ENCODE measurements around the gene HS3ST1. TPM values are rescaled to one million over a fixed set of nuclear protein-coding genes. Genes with fewer than 3 reads are reported as not detected.

Gene HS3ST1
- total RNA-seq, 2 donors from 2014 or later: not detected

- Mint-ChIP-seq H3K4me3 (peak overlapping the region; percentile 75 to 81), H3K27ac (no peak overlapping the region), H3K27me3 (ENCODE audit: low read depth) (peaks cover 40% of the 10 kb centered on the region), H3K9me3 (no peaks in the 10 kb centered on the region), H3K36me3 (ENCODE audit: insufficient read depth in 2 of 2) (no peaks in the 10 kb centered on the region), H3K4me1 (ENCODE audit: low read depth) (peaks cover 16% of the 10 kb centered on the region)
- ATAC-seq (replicated peaks in 1 of 2) (peak; percentile 88 to 90), DNase-seq (peak; percentile 52 to 63)
These were observed 405 bp upstream of the HS3ST1 start for GRCh38 chr4:11428899-11429698.

- H3K27me3 Mint-ChIP-seq (ENCODE audit: low read depth): peaks cover 38% of the 10 kb centered on the region
- no peaks in the 10 kb centered on the region for H3K9me3 Mint-ChIP-seq
- H3K4me1 Mint-ChIP-seq (ENCODE audit: low read depth): peaks cover 16% of the 10 kb centered on the region
- DNase-seq (no peak), ATAC-seq (replicated peaks in 1 of 2) (no peak)
- H3K36me3 Mint-ChIP-seq (ENCODE audit: insufficient read depth in 2 of 2): no peaks in the 10 kb centered on the region
- H3K27ac Mint-ChIP-seq: no peak overlapping the region
- peak overlapping the region; percentile 75 to 81 for H3K4me3 Mint-ChIP-seq
These were observed 1.3 kb downstream of the HS3ST1 start for GRCh38 chr4:11427121-11427996.

- Mint-ChIP-seq H3K9me3 (no peaks in the 10 kb centered on the region), H3K4me3 (no peak overlapping the region), H3K27ac (no peak overlapping the region), H3K27me3 (ENCODE audit: low read depth) (peaks cover 31% of the 10 kb centered on the region), H3K4me1 (ENCODE audit: low read depth) (peaks cover 16% of the 10 kb centered on the region), H3K36me3 (ENCODE audit: insufficient read depth in 2 of 2) (no peaks in the 10 kb centered on the region)
- DNase-seq: no peak
- no peak for ATAC-seq (replicated peaks in 1 of 2)
These were observed 2.0 kb downstream of the HS3ST1 start for GRCh38 chr4:11426731-11427120.

- H3K4me3 Mint-ChIP-seq: no peak overlapping the region
- H3K27me3 Mint-ChIP-seq (ENCODE audit: low read depth): peaks cover 24% of the 10 kb centered on the region
- H3K4me1 Mint-ChIP-seq (ENCODE audit: low read depth): peaks cover 16% of the 10 kb centered on the region
- DNase-seq (no peak), ATAC-seq (replicated peaks in 1 of 2) (no peak)
- H3K36me3 Mint-ChIP-seq (ENCODE audit: insufficient read depth in 2 of 2): no peaks in the 10 kb centered on the region
- H3K9me3 Mint-ChIP-seq: no peaks in the 10 kb centered on the region
- H3K27ac Mint-ChIP-seq: no peak overlapping the region
These were observed 2.7 kb downstream of the HS3ST1 start for GRCh38 chr4:11426003-11426402.

GRCh38 chr4:11424856-11425255 lies 3.8 kb downstream of the HS3ST1 start:
- Mint-ChIP-seq H3K27me3 (ENCODE audit: low read depth) (peaks cover 21% of the 10 kb centered on the region), H3K27ac (no peak overlapping the region), H3K36me3 (ENCODE audit: insufficient read depth in 2 of 2) (no peaks in the 10 kb centered on the region), H3K4me3 (no peak overlapping the region), H3K4me1 (ENCODE audit: low read depth) (peaks cover 16% of the 10 kb centered on the region), H3K9me3 (no peaks in the 10 kb centered on the region)
- no peak for ATAC-seq (replicated peaks in 1 of 2)
- no peak for DNase-seq

GRCh38 chr4:11424000-11424399 lies 4.7 kb downstream of the HS3ST1 start:
- H3K4me1 Mint-ChIP-seq (ENCODE audit: low read depth): peaks cover 12% of the 10 kb centered on the region

GRCh38 chr4:11423465-11423864 lies 5.2 kb downstream of the HS3ST1 start:
- no peaks in the 10 kb centered on the region for H3K9me3 Mint-ChIP-seq
- peaks cover 12% of the 10 kb centered on the region for H3K4me1 Mint-ChIP-seq (ENCODE audit: low read depth)
- H3K4me3 Mint-ChIP-seq: no peak overlapping the region
- ATAC-seq (replicated peaks in 1 of 2): no peak
- H3K27me3 Mint-ChIP-seq (ENCODE audit: low read depth): peaks cover 21% of the 10 kb centered on the region
- no peaks in the 10 kb centered on the region for H3K36me3 Mint-ChIP-seq (ENCODE audit: insufficient read depth in 2 of 2)
- no peak for DNase-seq
- no peak overlapping the region for H3K27ac Mint-ChIP-seq

More at GRCh38 chr4:11424000-11424399, 4.7 kb downstream of the HS3ST1 start:
- ATAC-seq (replicated peaks in 1 of 2) (no peak), DNase-seq (peak; percentile 18)
- no peak overlapping the region for H3K27ac Mint-ChIP-seq
- H3K9me3 Mint-ChIP-seq: no peaks in the 10 kb centered on the region
- no peaks in the 10 kb centered on the region for H3K36me3 Mint-ChIP-seq (ENCODE audit: insufficient read depth in 2 of 2)
- H3K4me3 Mint-ChIP-seq: no peak overlapping the region
- H3K27me3 Mint-ChIP-seq (ENCODE audit: low read depth): peaks cover 21% of the 10 kb centered on the region

GRCh38 chr4:11421116-11421515 lies 7.6 kb downstream of the HS3ST1 start:
- peaks cover 5% of the 10 kb centered on the region for H3K27me3 Mint-ChIP-seq (ENCODE audit: low read depth)
- ATAC-seq (replicated peaks in 1 of 2) (no peak), DNase-seq (no peak)
- no peaks in the 10 kb centered on the region for H3K36me3 Mint-ChIP-seq (ENCODE audit: insufficient read depth in 2 of 2)
- H3K4me3 Mint-ChIP-seq: no peak overlapping the region
- no peaks in the 10 kb centered on the region for H3K4me1 Mint-ChIP-seq (ENCODE audit: low read depth)
- H3K27ac Mint-ChIP-seq: no peak overlapping the region
- H3K9me3 Mint-ChIP-seq: no peaks in the 10 kb centered on the region

GRCh38 chr4:11420327-11420726 lies 8.4 kb downstream of the HS3ST1 start:
- Mint-ChIP-seq H3K4me3 (no peak overlapping the region), H3K27ac (no peak overlapping the region), H3K36me3 (ENCODE audit: insufficient read depth in 2 of 2) (no peaks in the 10 kb centered on the region), H3K4me1 (ENCODE audit: low read depth) (no peaks in the 10 kb centered on the region), H3K27me3 (ENCODE audit: low read depth) (peaks cover 5% of the 10 kb centered on the region), H3K9me3 (no peaks in the 10 kb centered on the region)
- DNase-seq (no peak), ATAC-seq (replicated peaks in 1 of 2) (no peak)

- ATAC-seq (replicated peaks in 1 of 2): no peak
- DNase-seq: no peak
- Mint-ChIP-seq H3K9me3 (no peaks in the 10 kb centered on the region), H3K27ac (no peak overlapping the region), H3K27me3 (ENCODE audit: low read depth) (peaks cover 5% of the 10 kb centered on the region), H3K36me3 (ENCODE audit: insufficient read depth in 2 of 2) (no peaks in the 10 kb centered on the region), H3K4me3 (no peak overlapping the region), H3K4me1 (ENCODE audit: low read depth) (no peaks in the 10 kb centered on the region)
These were observed 10.1 kb downstream of the HS3ST1 start for GRCh38 chr4:11418610-11419009.

- DNase-seq (no peak), ATAC-seq (replicated peaks in 1 of 2) (no peak)
- Mint-ChIP-seq H3K27ac (no peak overlapping the region), H3K4me3 (no peak overlapping the region), H3K9me3 (no peaks in the 10 kb centered on the region), H3K27me3 (ENCODE audit: low read depth) (peaks cover 5% of the 10 kb centered on the region), H3K4me1 (ENCODE audit: low read depth) (no peaks in the 10 kb centered on the region), H3K36me3 (ENCODE audit: insufficient read depth in 2 of 2) (no peaks in the 10 kb centered on the region)
These were observed 12.0 kb downstream of the HS3ST1 start for GRCh38 chr4:11416767-11417113.

GRCh38 chr4:11416071-11416766 lies 12.5 kb downstream of the HS3ST1 start:
- Mint-ChIP-seq H3K4me3 (no peak overlapping the region), H3K27me3 (ENCODE audit: low read depth) (peaks cover 5% of the 10 kb centered on the region), H3K36me3 (ENCODE audit: insufficient read depth in 2 of 2) (no peaks in the 10 kb centered on the region), H3K27ac (no peak overlapping the region), H3K9me3 (no peaks in the 10 kb centered on the region), H3K4me1 (ENCODE audit: low read depth) (no peaks in the 10 kb centered on the region)
- DNase-seq (no peak), ATAC-seq (replicated peaks in 1 of 2) (no peak)
